ENCODE measurements around the gene EGFLAM.

DNA sequence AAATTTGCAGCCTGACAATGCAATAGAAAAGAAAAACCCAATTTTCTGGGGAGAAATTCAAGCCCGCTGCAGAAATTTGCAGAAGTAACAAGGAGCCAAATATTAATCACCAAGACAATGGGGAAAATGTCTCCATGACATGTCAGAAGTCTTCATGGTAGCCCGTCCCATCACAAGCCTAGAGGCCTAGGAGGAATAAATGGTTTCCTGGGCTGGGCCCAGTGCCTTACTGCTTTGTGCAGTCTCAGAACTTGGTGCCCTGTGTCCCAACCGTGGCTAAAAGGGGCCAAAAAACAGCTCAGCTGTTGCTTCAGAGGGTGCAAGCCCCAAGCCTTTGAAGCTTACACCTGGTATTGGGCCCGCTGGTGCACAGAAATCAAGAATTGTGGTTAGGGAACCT lies 23.6 kb upstream of the EGFLAM start:
- TF ChIP-seq, protein P1, sequence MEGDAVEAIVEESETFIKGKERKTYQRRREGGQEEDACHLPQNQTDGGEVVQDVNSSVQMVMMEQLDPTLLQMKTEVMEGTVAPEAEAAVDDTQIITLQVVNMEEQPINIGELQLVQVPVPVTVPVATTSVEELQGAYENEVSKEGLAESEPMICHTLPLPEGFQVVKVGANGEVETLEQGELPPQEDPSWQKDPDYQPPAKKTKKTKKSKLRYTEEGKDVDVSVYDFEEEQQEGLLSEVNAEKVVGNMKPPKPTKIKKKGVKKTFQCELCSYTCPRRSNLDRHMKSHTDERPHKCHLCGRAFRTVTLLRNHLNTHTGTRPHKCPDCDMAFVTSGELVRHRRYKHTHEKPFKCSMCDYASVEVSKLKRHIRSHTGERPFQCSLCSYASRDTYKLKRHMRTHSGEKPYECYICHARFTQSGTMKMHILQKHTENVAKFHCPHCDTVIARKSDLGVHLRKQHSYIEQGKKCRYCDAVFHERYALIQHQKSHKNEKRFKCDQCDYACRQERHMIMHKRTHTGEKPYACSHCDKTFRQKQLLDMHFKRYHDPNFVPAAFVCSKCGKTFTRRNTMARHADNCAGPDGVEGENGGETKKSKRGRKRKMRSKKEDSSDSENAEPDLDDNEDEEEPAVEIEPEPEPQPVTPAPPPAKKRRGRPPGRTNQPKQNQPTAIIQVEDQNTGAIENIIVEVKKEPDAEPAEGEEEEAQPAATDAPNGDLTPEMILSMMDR (IDR thresholded peaks at IDR 0.05; ENCODE audit: extremely low read depth in 1 of 2, insufficient read depth in 1 of 2, low read depth in 1 of 2, low read length in 2 of 2) = no peak
- TF ChIP-seq POLR2AphosphoS5 (IDR thresholded peaks at IDR 0.05; ENCODE audit: insufficient read depth, low read depth, low read length) (no peak), POLR2A (IDR thresholded peaks at IDR 0.05; ENCODE audit: low read depth, low read length) (no peak)
